Endothelial cell of umbilical vein (primary cell): Measurements from ENCODE around the gene SYNDIG1. TPM values are rescaled to one million over a fixed set of nuclear protein-coding genes. Genes with fewer than 3 reads are reported as not detected.

Experiments
- BruUV-seq: library from RNA; stranded (reverse); fragments of 400-500 nt; replicated peaks from 2 replicates; lab custom pipeline; 2021; lab: Mats Ljungman, UMichigan
- CTCF ChIA-PET: fragments of 300-600, 350-600 bp; sonication (Branson Sonifier 250); formaldehyde crosslinking; loops from one replicate; lab custom pipeline; 2021; ENCODE audit warnings: antibody characterized with exemption, inconsistent platforms; lab: Charles Lee
- POLR2A ChIA-PET: fragments of 300-600, 350-600 bp; sonication (Branson Sonifier 250); formaldehyde crosslinking; loops from one replicate; lab custom pipeline; 2021; ENCODE audit warnings: antibody characterized with exemption, inconsistent platforms; lab: Charles Lee
- DNase-seq: peaks from one replicate; pipeline ENCODE4 v3.0.0-alpha.2; 2011; ENCODE audit warnings: low read depth, low spot score
- FAIRE-seq: peaks from 2 replicates; lab custom pipeline; 2011; peaks lifted over from hg19 to GRCh38; lab: Jason Lieb, UNC
- H2AFZ ChIP-seq: 2 replicates; pipeline ENCODE4 v1.6.0; 2012; ENCODE audit warnings: low read depth, low read length, control low read depth, inconsistent platforms
- H3K27ac ChIP-seq: 2 replicates; pipeline ENCODE4 v1.5.1; 2011; ENCODE audit warnings: low read depth, mild to moderate bottlenecking, control low read depth, low read length, moderate library complexity; ENCODE audit not compliant: insufficient read depth
- H3K27me3 ChIP-seq, 2 experiments: 2 replicates each; pipeline versions ENCODE4 v1.6.0 to v1.6.1; 2011; ENCODE audit warnings: low read length in 2 of 2, mixed read lengths in 1 of 2; ENCODE audit not compliant: control insufficient read depth in 2 of 2, insufficient read depth in 2 of 2
- H3K36me3 ChIP-seq, 2 experiments: 2 replicates in 1 of 2; 3 replicates in 1 of 2; pipeline ENCODE4 v1.5.1; 2011; ENCODE audit warnings: low read length in 2 of 2, mild to moderate bottlenecking in 1 of 2, moderate library complexity in 1 of 2; ENCODE audit not compliant: control insufficient read depth in 2 of 2, insufficient read depth in 2 of 2; ENCODE audit errors: extremely low read depth in 1 of 2
- H3K4me1 ChIP-seq: 3 replicates; pipeline ENCODE4 v1.5.1; 2011; ENCODE audit warnings: mild to moderate bottlenecking, low read length; ENCODE audit not compliant: control insufficient read depth, insufficient read depth; ENCODE audit errors: extremely low read depth
- H3K4me2 ChIP-seq: 2 replicates; pipeline ENCODE4 v1.6.1; 2011; ENCODE audit warnings: low read length, control low read depth, mixed read lengths; ENCODE audit not compliant: insufficient read depth
- H3K4me3 ChIP-seq, 3 experiments: fragments of 200-600 bp in 1 of 3; sonication (generic), shearing (Covaris generic) in 1 of 3; replicated peaks in 1 of 3; 2 replicates each; pipeline ENCODE4 v1.5.1; 2011 to 2016; ENCODE audit warnings: control low read depth in 3 of 3, low read length in 3 of 3, mild to moderate bottlenecking in 2 of 3, inconsistent platforms in 1 of 3, low read depth in 1 of 3, moderate library complexity in 1 of 3; ENCODE audit not compliant: insufficient read depth in 1 of 3
- H3K79me2 ChIP-seq: 2 replicates; pipeline ENCODE4 v1.6.0; 2012; ENCODE audit warnings: low read length, inconsistent platforms; ENCODE audit not compliant: control insufficient read depth, insufficient read depth
- H3K9ac ChIP-seq: replicated peaks from 2 replicates; pipeline ENCODE3; 2011; ENCODE audit warnings: low read length, control low read depth; ENCODE audit not compliant: insufficient read depth; ENCODE audit errors: extremely low read depth
- H3K9me1 ChIP-seq: replicated peaks from 3 replicates; pipeline ENCODE4 v1.6.0; 2011; ENCODE audit warnings: mild to moderate bottlenecking, low read length; ENCODE audit not compliant: control insufficient read depth, insufficient read depth; ENCODE audit errors: extremely low read depth
- H3K9me3 ChIP-seq: replicated peaks from 2 replicates; pipeline ENCODE4 v1.5.1; 2012; ENCODE audit warnings: low read length, inconsistent platforms; ENCODE audit not compliant: control insufficient read depth, insufficient read depth
- H4K20me1 ChIP-seq: replicated peaks from 2 replicates; pipeline ENCODE3; 2011; ENCODE audit warnings: mild to moderate bottlenecking, low read length; ENCODE audit not compliant: control insufficient read depth, insufficient read depth; ENCODE audit errors: extremely low read depth
- EZH2 ChIP-seq: IDR thresholded peaks from 2 replicates; pipeline ENCODE4 v1.6.1; 2012; ENCODE audit warnings: borderline replicate concordance, low read depth, mild to moderate bottlenecking, moderate library complexity, low read length, inconsistent platforms; ENCODE audit not compliant: severe bottlenecking
- FOS ChIP-seq: IDR thresholded peaks from 2 replicates; pipeline ENCODE4 v1.6.1; 2011; ENCODE audit warnings: mild to moderate bottlenecking, low read length, moderate library complexity, borderline replicate concordance; ENCODE audit not compliant: insufficient read depth
- JUN ChIP-seq: IDR thresholded peaks from 2 replicates; pipeline ENCODE4 v1.6.1; 2011; ENCODE audit warnings: borderline replicate concordance, low read depth; ENCODE audit not compliant: insufficient read length, insufficient read depth
- MYC ChIP-seq: IDR thresholded peaks from one replicate; pipeline ENCODE4 v1.6.1; 2011; ENCODE audit warnings: mild to moderate bottlenecking, low read depth, low read length
- POLR2A ChIP-seq: IDR thresholded peaks from 2 replicates; pipeline ENCODE4 v1.6.1; 2012; ENCODE audit warnings: low read depth, mild to moderate bottlenecking, control low read depth, low read length
- dilution Hi-C: fragments of 300-500 bp; cut with MboI; formaldehyde crosslinking; loops from one replicate; pipeline ENCODE4 v1.15.0; 2019; ENCODE audit warnings: low sequenced_read_pairs; ENCODE audit not compliant: extremely low pct_ligation_motif_present
- intact Hi-C: fragments of 100-400 bp; cut with micrococcal nuclease; formaldehyde crosslinking; loops from one replicate; pipeline ENCODE4 v1.10.0; 2022
- polyA plus RNA-seq, 4 experiments: library from polyadenylated mRNA; depleted of rRNA in 3 of 4; stranded (reverse) in 3 of 4; unstranded in 1 of 4; fragments of >200 nt; gene quantifications; 2 replicates each; pipeline versions ENCODE4 v1.2.1 to v1.2.3, GENCODE V29; 2011 to 2012; ENCODE audit warnings: missing spikeins in 1 of 4
- total RNA-seq: library from RNA; stranded (reverse); gene quantifications from 2 replicates; pipeline ENCODE4 v1.2.3, GENCODE V29; 2021
- TF ChIP-seq, protein P1 (sequence below), 2 donors: IDR thresholded peaks; 1 replicate in 1 of 2; 2 replicates in 1 of 2; pipeline ENCODE4 v1.5.1; 2011; ENCODE audit warnings: low read length in 2 of 2, mild to moderate bottlenecking in 2 of 2, moderate library complexity in 2 of 2, control low read depth in 1 of 2, inconsistent platforms in 1 of 2, low read depth in 1 of 2; ENCODE audit not compliant: insufficient read depth in 1 of 2; ENCODE audit errors: extremely low read depth in 1 of 2

The SYNDIG1 gene
- total and polyA plus RNA-seq, 2 donors (not counting 3 experiments of a cell fraction or from before 2014, with no cell fraction given): not detected

GRCh38 chr20:24677626-24678315, 208.3 kb downstream of the SYNDIG1 start:
- no peaks in the 10 kb centered on the region for H3K4me1 ChIP-seq
- no peaks in the 10 kb centered on the region for H3K36me3 ChIP-seq
- no peak overlapping the region for H2AFZ ChIP-seq
- no peaks in the 10 kb centered on the region for H3K79me2 ChIP-seq
- CTCF ChIA-PET: no interaction called here
- H3K27ac ChIP-seq: no peak overlapping the region
- H4K20me1 ChIP-seq: no peaks in the 10 kb centered on the region
- no peak overlapping the region for H3K4me3 ChIP-seq
- peaks cover 7% of the 10 kb centered on the region for H3K9me3 ChIP-seq
- DNase-seq: no peak
- dilution Hi-C loops (no loop called here), intact Hi-C loops (no loop called here)
- FAIRE-seq: no peak
- no peaks in the 10 kb centered on the region for H3K9me1 ChIP-seq
- POLR2A ChIA-PET: no interaction called here
- no peaks in the 10 kb centered on the region for H3K27me3 ChIP-seq
- TF ChIP-seq EZH2: no peak
- TF ChIP-seq, protein P1, sequence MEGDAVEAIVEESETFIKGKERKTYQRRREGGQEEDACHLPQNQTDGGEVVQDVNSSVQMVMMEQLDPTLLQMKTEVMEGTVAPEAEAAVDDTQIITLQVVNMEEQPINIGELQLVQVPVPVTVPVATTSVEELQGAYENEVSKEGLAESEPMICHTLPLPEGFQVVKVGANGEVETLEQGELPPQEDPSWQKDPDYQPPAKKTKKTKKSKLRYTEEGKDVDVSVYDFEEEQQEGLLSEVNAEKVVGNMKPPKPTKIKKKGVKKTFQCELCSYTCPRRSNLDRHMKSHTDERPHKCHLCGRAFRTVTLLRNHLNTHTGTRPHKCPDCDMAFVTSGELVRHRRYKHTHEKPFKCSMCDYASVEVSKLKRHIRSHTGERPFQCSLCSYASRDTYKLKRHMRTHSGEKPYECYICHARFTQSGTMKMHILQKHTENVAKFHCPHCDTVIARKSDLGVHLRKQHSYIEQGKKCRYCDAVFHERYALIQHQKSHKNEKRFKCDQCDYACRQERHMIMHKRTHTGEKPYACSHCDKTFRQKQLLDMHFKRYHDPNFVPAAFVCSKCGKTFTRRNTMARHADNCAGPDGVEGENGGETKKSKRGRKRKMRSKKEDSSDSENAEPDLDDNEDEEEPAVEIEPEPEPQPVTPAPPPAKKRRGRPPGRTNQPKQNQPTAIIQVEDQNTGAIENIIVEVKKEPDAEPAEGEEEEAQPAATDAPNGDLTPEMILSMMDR (IDR thresholded peaks at IDR 0.05; ENCODE audit: extremely low read depth in 1 of 2, insufficient read depth in 1 of 2, low read depth in 1 of 2, low read length in 2 of 2): no peak
- no peak for TF ChIP-seq MYC
- TF ChIP-seq JUN: no peak
- no peak for TF ChIP-seq FOS
- no peak for TF ChIP-seq POLR2A
- no TSS peak for BruUV-seq
- H3K9ac ChIP-seq: no peak overlapping the region
- no peak overlapping the region for H3K4me2 ChIP-seq
